ENCODE measurements around the gene ZBTB2. TPM values are rescaled to one million over a fixed set of nuclear protein-coding genes. Genes with fewer than 3 reads are reported as not detected.
A peak's percentile ranks its signal among the peaks of the same experiment; 100 is the strongest.

Gene ZBTB2
- total and polyA plus RNA-seq, 10 of the 15 experiments (the other 5 are each of a cell fraction or from before 2014, with no cell fraction given): 4.2 to 21.9 (median 15.0) TPM

GRCh38 chr6:151379933-151380847 is 11.2 kb downstream of the ZBTB2 start (continued):
- no peak for TF ChIP-seq PAX5 (IDR thresholded peaks at IDR 0.05; ENCODE audit: borderline replicate concordance, low read depth, low read length)
- TF ChIP-seq HDAC6 (IDR thresholded peaks at IDR 0.05; ENCODE audit: unreplicated experiment): no peak
- TF ChIP-seq POLR2AphosphoS5 (IDR thresholded peaks at IDR 0.05; ENCODE audit: low read length): peak; percentile 48; the same call in 1 of the 2 replicates
- TF ChIP-seq ATF7 (IDR thresholded peaks at IDR 0.05; ENCODE audit: low read depth): peak; percentile 24; the same call in 1 of the 2 replicates
- peak; percentile 51; the same call in 1 of the 2 replicates for TF ChIP-seq SPI1 (IDR thresholded peaks at IDR 0.05; ENCODE audit: borderline replicate concordance, insufficient read depth, low read depth, low read length)
- peak; percentile 38 for TF ChIP-seq MEF2B (IDR thresholded peaks at IDR 0.05; ENCODE audit: partially characterized antibody, poor library complexity, severe bottlenecking)
- peak; percentile 54; the same call in 1 of the 2 replicates for TF ChIP-seq IKZF1 (conservative IDR thresholded peaks at IDR 0.05)
- TF ChIP-seq NFIC (IDR thresholded peaks at IDR 0.05; ENCODE audit: low read depth, low read length): 0 out of 2 replicates have a peak, but pooled peaks have one; percentile 32
- TF ChIP-seq MLLT1 (IDR thresholded peaks at IDR 0.05): peak; percentile 98
- TF ChIP-seq CEBPB (IDR thresholded peaks at IDR 0.05; ENCODE audit: borderline replicate concordance in 1 of 2, low read depth in 2 of 2, low read length in 2 of 2): no peak
- TF ChIP-seq POLR2A (IDR thresholded peaks at IDR 0.05; ENCODE audit: low read depth, low read length): 0 out of 2 replicates have a peak, but pooled peaks have one; percentile 22
